ENCODE results near the gene ADRA2A. TPM values are rescaled to one million over a fixed set of nuclear protein-coding genes. Genes with fewer than 3 reads are reported as not detected.

The ADRA2A gene
- not detected for polyA plus RNA-seq (2012; ENCODE audit: low read depth, missing spikeins)

- DNase-seq (ENCODE audit: insufficient read length, low spot score): peak; percentile 54
- TF ChIP-seq PAX5 (IDR thresholded peaks at IDR 0.05; ENCODE audit: insufficient read depth, low read length, severe bottlenecking): no peak
- no peak for TF ChIP-seq SPI1 (IDR thresholded peaks at IDR 0.05; ENCODE audit: low read depth, low read length)
- no peak for TF ChIP-seq TAF1 (IDR thresholded peaks at IDR 0.05; ENCODE audit: low read depth, low read length)
- no peak for TF ChIP-seq POLR2AphosphoS5 (IDR thresholded peaks at IDR 0.05; ENCODE audit: low read depth, low read length)
- no peak for TF ChIP-seq POU2F2 (IDR thresholded peaks at IDR 0.05; ENCODE audit: low read depth, low read length)
- no peak for TF ChIP-seq POLR2A (IDR thresholded peaks at IDR 0.05; ENCODE audit: low read depth, low read length)
- peak; percentile 13 for FAIRE-seq
These were observed at the start of gene ADRA2A for GRCh38 chr10:111076682-111077478. Gene ADRA2A (plus strand): TSS chr10:111077029. CDS start chr10:111077997, 968 bp downstream.

DNA sequence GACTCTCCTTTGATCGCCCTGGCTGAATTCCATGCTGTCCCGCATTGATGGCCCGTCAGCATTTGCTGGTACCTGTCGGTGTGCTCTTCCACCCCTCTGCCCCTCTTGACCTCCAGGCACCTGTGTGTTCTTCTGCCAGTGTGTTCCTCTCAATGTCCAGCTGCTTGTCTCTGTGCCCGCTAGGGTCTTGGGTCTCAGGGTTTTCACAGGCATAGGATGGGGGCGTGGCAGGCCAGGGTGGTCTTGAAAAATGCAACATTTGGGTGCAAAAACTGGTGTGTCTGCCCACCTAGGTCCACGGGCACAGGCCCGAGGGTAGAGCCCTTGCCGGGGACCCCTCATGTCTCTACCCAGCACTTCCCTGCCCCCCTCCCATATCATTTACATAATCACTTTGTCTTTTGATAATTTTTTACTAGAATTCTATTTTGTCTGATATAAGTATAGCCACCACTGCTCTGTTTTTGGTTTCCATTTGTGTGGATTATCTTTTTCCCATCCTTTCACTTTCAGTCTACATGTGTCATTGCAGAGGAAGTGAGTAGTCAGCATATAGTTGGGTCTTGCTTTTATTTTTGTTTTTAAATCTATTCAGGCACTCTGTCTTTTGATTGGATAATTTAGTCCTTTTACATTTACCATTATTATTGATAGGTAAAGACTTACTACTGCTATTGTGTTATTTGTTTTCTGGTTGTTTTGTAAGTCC lies 46.6 kb upstream of the ADRA2A start:
- DNase-seq (ENCODE audit: insufficient read length, low spot score) (no peak), FAIRE-seq (no peak)
- TF ChIP-seq PAX5 (IDR thresholded peaks at IDR 0.05; ENCODE audit: insufficient read depth, low read length, severe bottlenecking): no peak
- peak; percentile 61 for TF ChIP-seq SPI1 (IDR thresholded peaks at IDR 0.05; ENCODE audit: low read depth, low read length)

DNA sequence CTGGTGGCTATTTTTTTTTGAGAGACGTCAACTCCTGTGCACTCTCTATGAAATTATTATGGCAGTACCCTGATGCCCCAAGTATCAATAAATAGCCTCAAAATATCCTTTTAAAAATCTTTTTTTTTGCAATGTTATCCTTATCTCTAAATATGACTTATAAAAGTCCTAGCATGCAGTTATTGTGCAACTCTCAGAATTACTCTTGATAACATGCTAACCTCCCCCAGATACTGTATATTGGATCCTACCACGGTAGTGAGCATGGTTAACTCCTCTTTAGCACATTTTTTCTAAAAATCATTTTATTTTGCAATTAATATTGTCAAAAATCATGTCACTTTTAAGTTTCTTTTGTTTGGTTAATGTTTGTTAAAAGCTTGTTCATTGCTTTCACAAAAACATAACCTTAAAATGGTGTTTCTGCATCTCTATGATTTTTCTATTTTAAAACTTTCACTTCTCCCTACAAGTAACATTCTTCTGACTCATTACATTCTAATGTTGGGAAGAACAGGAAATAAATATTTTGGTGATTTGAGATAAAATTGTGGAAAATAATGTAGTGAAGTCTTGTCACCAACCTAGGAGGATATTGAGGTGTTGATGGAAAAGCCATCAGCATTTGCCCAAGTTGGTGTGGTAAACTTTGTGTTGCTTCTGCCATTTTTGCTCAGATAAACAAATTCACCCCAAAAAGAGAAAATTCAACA lies 42.1 kb upstream of the ADRA2A start:
- DNase-seq (ENCODE audit: insufficient read length, low spot score): no peak
- no peak for FAIRE-seq
- no peak for TF ChIP-seq TAF1 (IDR thresholded peaks at IDR 0.05; ENCODE audit: low read depth, low read length)
- TF ChIP-seq POLR2AphosphoS5 (IDR thresholded peaks at IDR 0.05; ENCODE audit: low read depth, low read length): no peak
- TF ChIP-seq POU2F2 (IDR thresholded peaks at IDR 0.05; ENCODE audit: low read depth, low read length): no peak
- no peak for TF ChIP-seq SPI1 (IDR thresholded peaks at IDR 0.05; ENCODE audit: low read depth, low read length)
- TF ChIP-seq PAX5 (IDR thresholded peaks at IDR 0.05; ENCODE audit: insufficient read depth, low read length, severe bottlenecking): no peak
- TF ChIP-seq POLR2A (IDR thresholded peaks at IDR 0.05; ENCODE audit: low read depth, low read length): no peak

GRCh38 chr10:111035542-111035941 lies 41.3 kb upstream of the ADRA2A start:
- DNase-seq (ENCODE audit: insufficient read length, low spot score) (no peak), FAIRE-seq (peak; percentile 13)
- TF ChIP-seq POLR2AphosphoS5 (IDR thresholded peaks at IDR 0.05; ENCODE audit: low read depth, low read length) (no peak), POLR2A (IDR thresholded peaks at IDR 0.05; ENCODE audit: low read depth, low read length) (no peak), POU2F2 (IDR thresholded peaks at IDR 0.05; ENCODE audit: low read depth, low read length) (no peak), TAF1 (IDR thresholded peaks at IDR 0.05; ENCODE audit: low read depth, low read length) (no peak), PAX5 (IDR thresholded peaks at IDR 0.05; ENCODE audit: insufficient read depth, low read length, severe bottlenecking) (no peak), SPI1 (IDR thresholded peaks at IDR 0.05; ENCODE audit: low read depth, low read length) (no peak)

DNA sequence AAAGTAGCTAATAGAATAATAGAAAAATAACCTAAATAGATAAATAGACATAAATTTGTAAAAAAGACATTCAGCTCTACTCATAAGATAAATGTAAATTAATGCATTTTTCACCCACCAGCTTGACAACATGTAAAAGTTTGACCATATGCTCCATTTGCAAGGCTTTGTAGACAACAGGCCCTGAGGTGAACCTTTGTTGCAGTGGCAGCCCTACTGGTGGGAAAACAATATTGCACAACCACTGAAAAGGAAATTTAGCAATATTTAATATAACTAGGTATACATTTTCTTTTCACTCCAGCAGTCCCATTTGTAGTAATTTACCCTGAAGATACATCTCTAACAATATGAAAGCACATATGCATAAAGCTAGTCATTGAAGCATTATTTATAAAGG lies 39.0 kb upstream of the ADRA2A start:
- FAIRE-seq: no peak
- no peak for DNase-seq (ENCODE audit: insufficient read length, low spot score)
- TF ChIP-seq POLR2AphosphoS5 (IDR thresholded peaks at IDR 0.05; ENCODE audit: low read depth, low read length) (no peak), SPI1 (IDR thresholded peaks at IDR 0.05; ENCODE audit: low read depth, low read length) (no peak), POU2F2 (IDR thresholded peaks at IDR 0.05; ENCODE audit: low read depth, low read length) (no peak), TAF1 (IDR thresholded peaks at IDR 0.05; ENCODE audit: low read depth, low read length) (no peak), PAX5 (IDR thresholded peaks at IDR 0.05; ENCODE audit: insufficient read depth, low read length, severe bottlenecking) (no peak), POLR2A (IDR thresholded peaks at IDR 0.05; ENCODE audit: low read depth, low read length) (no peak)

DNA sequence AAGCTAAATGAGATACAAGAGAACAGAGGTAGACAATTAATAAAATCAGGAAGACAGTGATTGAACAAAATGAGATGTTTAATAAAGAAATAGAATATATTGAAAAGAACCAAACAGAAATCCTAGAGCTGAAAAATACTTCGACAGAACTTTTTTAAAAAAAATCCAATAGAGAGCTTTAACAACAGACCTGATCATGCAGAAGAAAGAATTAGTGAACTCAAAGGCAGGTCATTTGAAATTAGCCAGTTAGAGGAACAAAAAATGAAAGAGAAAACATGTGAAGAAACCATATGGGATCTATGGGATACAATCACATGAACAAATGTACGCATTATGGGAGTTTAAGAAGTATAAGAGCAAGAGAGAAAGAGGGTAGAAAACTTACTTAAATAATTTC lies 37.3 kb upstream of the ADRA2A start:
- TF ChIP-seq TAF1 (IDR thresholded peaks at IDR 0.05; ENCODE audit: low read depth, low read length) (no peak), SPI1 (IDR thresholded peaks at IDR 0.05; ENCODE audit: low read depth, low read length) (no peak), POU2F2 (IDR thresholded peaks at IDR 0.05; ENCODE audit: low read depth, low read length) (no peak), POLR2A (IDR thresholded peaks at IDR 0.05; ENCODE audit: low read depth, low read length) (no peak), POLR2AphosphoS5 (IDR thresholded peaks at IDR 0.05; ENCODE audit: low read depth, low read length) (no peak), PAX5 (IDR thresholded peaks at IDR 0.05; ENCODE audit: insufficient read depth, low read length, severe bottlenecking) (no peak)
- no peak for FAIRE-seq
- DNase-seq (ENCODE audit: insufficient read length, low spot score): no peak

GRCh38 chr10:111057006-111057405 lies 19.8 kb upstream of the ADRA2A start:
- no peak for FAIRE-seq
- TF ChIP-seq TAF1 (IDR thresholded peaks at IDR 0.05; ENCODE audit: low read depth, low read length) (no peak), POLR2AphosphoS5 (IDR thresholded peaks at IDR 0.05; ENCODE audit: low read depth, low read length) (no peak), SPI1 (IDR thresholded peaks at IDR 0.05; ENCODE audit: low read depth, low read length) (no peak)
- no peak for DNase-seq (ENCODE audit: insufficient read length, low spot score)

GRCh38 chr10:111063471-111063870 lies 13.4 kb upstream of the ADRA2A start:
- FAIRE-seq (no peak), DNase-seq (ENCODE audit: insufficient read length, low spot score) (no peak)
- TF ChIP-seq PAX5 (IDR thresholded peaks at IDR 0.05; ENCODE audit: insufficient read depth, low read length, severe bottlenecking) (no peak), POLR2A (IDR thresholded peaks at IDR 0.05; ENCODE audit: low read depth, low read length) (no peak), POLR2AphosphoS5 (IDR thresholded peaks at IDR 0.05; ENCODE audit: low read depth, low read length) (no peak)

- FAIRE-seq (no peak), DNase-seq (ENCODE audit: insufficient read length, low spot score) (no peak)
These were observed 4.6 kb upstream of the ADRA2A start for GRCh38 chr10:111072232-111072631.

More at GRCh38 chr10:111072232-111072631, 4.6 kb upstream of the ADRA2A start:
- TF ChIP-seq POLR2A (IDR thresholded peaks at IDR 0.05; ENCODE audit: low read depth, low read length) (no peak), POU2F2 (IDR thresholded peaks at IDR 0.05; ENCODE audit: low read depth, low read length) (no peak), PAX5 (IDR thresholded peaks at IDR 0.05; ENCODE audit: insufficient read depth, low read length, severe bottlenecking) (no peak), TAF1 (IDR thresholded peaks at IDR 0.05; ENCODE audit: low read depth, low read length) (no peak), SPI1 (IDR thresholded peaks at IDR 0.05; ENCODE audit: low read depth, low read length) (no peak)
